H1 (cell line): ENCODE data around the gene FRMPD1. TPM values are rescaled to one million over a fixed set of nuclear protein-coding genes. Genes with fewer than 3 reads are reported as not detected.

Experiments
- SP4 ChIP-seq: IDR thresholded peaks from 2 replicates; pipeline ENCODE4 v1.6.1; 2012; ENCODE audit warnings: low read length, inconsistent platforms
- TBP ChIP-seq: IDR thresholded peaks from 2 replicates; pipeline ENCODE4 v1.6.1; 2011; ENCODE audit warnings: low read depth, low read length, improper control_type of control experiment
- TCF12 ChIP-seq: IDR thresholded peaks from 2 replicates; pipeline ENCODE4 v1.6.1; 2011; ENCODE audit warnings: low read depth, mild to moderate bottlenecking, low read length
- polyA plus RNA-seq, 7 experiments: library from polyadenylated mRNA; depleted of rRNA in 3 of 7; stranded (reverse) in 5 of 7; unstranded in 2 of 7; fragments of >200 nt in 5 of 7; fragments of 200-250 nt in 2 of 7; gene quantifications; 1 replicate in 5 of 7; 2 replicates in 1 of 7; 4 replicates in 1 of 7; pipeline versions ENCODE4 v1.2.1 to v1.2.3, GENCODE V29; 2011 to 2013; ENCODE audit warnings: missing spikeins in 2 of 7, mixed read lengths in 2 of 7
- total RNA-seq: library from RNA; stranded (reverse); fragmentation: NEBNext Ultra II Directional; extraction: Animal tissue kit (Norgen Biotek cat#: 25700); gene quantifications from 2 replicates; pipeline ENCODE4 v1.2.1, GENCODE V29; 2021
- TF ChIP-seq, protein P1 (sequence below): IDR thresholded peaks from 2 replicates; pipeline ENCODE4 v1.6.1; 2012; ENCODE audit warnings: inconsistent platforms

FRMPD1 gene
- total and polyA plus RNA-seq, 2 of the 8 experiments (the other 6 are each of a cell fraction or from before 2014, with no cell fraction given), result 0.27 to 0.32 TPM

DNA sequence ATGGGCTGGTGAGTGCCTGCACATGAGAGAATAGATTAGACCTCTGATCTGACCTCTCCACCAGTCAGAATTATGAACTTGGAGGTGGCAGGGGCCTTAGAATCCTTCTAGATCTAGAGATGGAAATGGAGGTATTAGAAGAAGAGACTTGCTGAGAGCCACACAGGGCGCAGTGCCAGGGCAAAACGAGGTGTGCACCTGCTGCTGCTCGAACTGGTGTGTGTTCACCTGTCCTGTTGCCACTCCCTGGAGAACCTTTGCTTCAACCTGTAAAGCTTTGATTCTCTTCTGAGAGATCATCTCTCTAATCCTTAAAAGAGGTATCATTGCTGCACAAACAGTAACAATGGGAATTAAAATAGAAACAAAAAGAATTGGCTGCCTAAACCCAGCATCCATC, 24.9 kb downstream of the FRMPD1 start (continued):
- TF ChIP-seq, protein P1, sequence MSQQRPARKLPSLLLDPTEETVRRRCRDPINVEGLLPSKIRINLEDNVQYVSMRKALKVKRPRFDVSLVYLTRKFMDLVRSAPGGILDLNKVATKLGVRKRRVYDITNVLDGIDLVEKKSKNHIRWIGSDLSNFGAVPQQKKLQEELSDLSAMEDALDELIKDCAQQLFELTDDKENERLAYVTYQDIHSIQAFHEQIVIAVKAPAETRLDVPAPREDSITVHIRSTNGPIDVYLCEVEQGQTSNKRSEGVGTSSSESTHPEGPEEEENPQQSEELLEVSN, result no peak
- no peak for TF ChIP-seq SP4
- no peak for TF ChIP-seq TCF12
- no peak for TF ChIP-seq TBP
- TF ChIP-seq, all 59 proteins: peak for 0
